Measurements from ENCODE around the gene PCNX4. TPM values are rescaled to one million over a fixed set of nuclear protein-coding genes. Genes with fewer than 3 reads are reported as not detected.
"Not testable (repeated sequence)": the region's sequence is repeated elsewhere in the genome, so short reads cannot be mapped to it uniquely, and the experiment has no call there.

PCNX4 gene
- total RNA-seq (10 to 100 TPM; 43.8 to 55.9 (median 44.3) TPM), polyA plus RNA-seq (10 to 100 TPM in 1 of 3 donors, 1 to 10 TPM in 2; 3.7 to 10.2 (median 9.9) TPM)

- DNase-seq: peak; percentile 99
Measured at GRCh38 chr14:60091550-60092525, at the start of gene PCNX4. TSS of gene PCNX4 (plus strand) at chr14:60091923. CDS start at chr14:60107639, 15,716 bp downstream.

GRCh38 chr14:60047976-60048375 lies 43.7 kb upstream of the PCNX4 start:
- not testable (repeated sequence) for DNase-seq, H3K9me3 ChIP-seq, H3K4me3 ChIP-seq

More at GRCh38 chr14:60091550-60092525, at the start of gene PCNX4:
- WGBS, 2 donors: 0% methylated on average over 88 of the region's 88 CpGs
- H3K4me3 ChIP-seq: peak within 1 kb of the TSS; percentile 58 to 65 (median 62)
- no peaks in the 10 kb centered on the region for H3K36me3 ChIP-seq
- no peaks in the 10 kb centered on the region for H3K9me3 ChIP-seq
- intact Hi-C loops (cut with DNase I): loop anchor here (1.0 kb wide), 1 partner anchor 156 kb away; no protein-coding TSS in a partner anchor
- H3K4me1 ChIP-seq: peaks cover 0 to 32% (median 25%) of the 10 kb centered on the region in 4 donors
- TF ChIP-seq POLR2AphosphoS5 (IDR thresholded peaks at IDR 0.05) (peak; percentile 93 to 98 (median 94)), CTCF (IDR thresholded peaks at IDR 0.05) (no peak), EP300 (IDR thresholded peaks at IDR 0.05) (peak; percentile 38 to 87 (median 74)), POLR2A (IDR thresholded peaks at IDR 0.05) (peak; percentile 77 to 78)
- H3K27ac ChIP-seq: peak within 1 kb of the TSS; percentile 94 to 97 (median 95)
- no peaks in the 10 kb centered on the region for H3K27me3 ChIP-seq

GRCh38 chr14:60051721-60052221 lies 40.0 kb upstream of the PCNX4 start:
- peaks cover 0 to 3% (median 0%) of the 10 kb centered on the region in 4 donors for H3K9me3 ChIP-seq
- TF ChIP-seq POLR2AphosphoS5 (IDR thresholded peaks at IDR 0.05) (no peak), POLR2A (IDR thresholded peaks at IDR 0.05) (no peak), CTCF (IDR thresholded peaks at IDR 0.05) (no peak), EP300 (IDR thresholded peaks at IDR 0.05) (no peak)
- H3K36me3 ChIP-seq: no peaks in the 10 kb centered on the region
- no peak overlapping the region for H3K4me3 ChIP-seq
- H3K27me3 ChIP-seq: no peaks in the 10 kb centered on the region
- intact Hi-C loops (cut with DNase I): no loop called here
- WGBS, 2 donors: 33 to 79% methylated on average over 3 of the region's 3 CpGs
- DNase-seq: no peak
- no peak overlapping the region for H3K27ac ChIP-seq
- no peaks in the 10 kb centered on the region for H3K4me1 ChIP-seq

More at GRCh38 chr14:60047976-60048375, 43.7 kb upstream of the PCNX4 start:
- H3K4me1 ChIP-seq; H3K36me3 ChIP-seq; H3K27ac ChIP-seq; intact Hi-C loops (cut with DNase I); H3K27me3 ChIP-seq: not testable (repeated sequence)
- WGBS, 2 donors: 42 to 52% methylated on average over 1 of the region's 1 CpG

GRCh38 chr14:60058087-60058486 lies 33.6 kb upstream of the PCNX4 start:
- WGBS, 2 donors: 76 to 90% methylated on average over 1 of the region's 1 CpG
- no peak for TF ChIP-seq EP300 (IDR thresholded peaks at IDR 0.05)
- no peak for TF ChIP-seq POLR2A (IDR thresholded peaks at IDR 0.05)
- TF ChIP-seq POLR2AphosphoS5 (IDR thresholded peaks at IDR 0.05): no peak
- TF ChIP-seq CTCF (IDR thresholded peaks at IDR 0.05): no peak
- intact Hi-C loops (cut with DNase I): no loop called here

GRCh38 chr14:60061371-60061770 lies 30.4 kb upstream of the PCNX4 start:
- no peak for TF ChIP-seq POLR2A (IDR thresholded peaks at IDR 0.05)
- TF ChIP-seq EP300 (IDR thresholded peaks at IDR 0.05): no peak
- TF ChIP-seq POLR2AphosphoS5 (IDR thresholded peaks at IDR 0.05): no peak
- TF ChIP-seq CTCF (IDR thresholded peaks at IDR 0.05): no peak
- intact Hi-C loops (cut with DNase I): no loop called here
- H3K27ac ChIP-seq: no peak overlapping the region
- H3K36me3 ChIP-seq: no peaks in the 10 kb centered on the region
- no peak for DNase-seq
- H3K4me1 ChIP-seq: no peaks in the 10 kb centered on the region
- WGBS, 2 donors: 35 to 78% methylated on average over 2 of the region's 2 CpGs
- H3K9me3 ChIP-seq: no peaks in the 10 kb centered on the region
- H3K4me3 ChIP-seq: no peak overlapping the region
- no peaks in the 10 kb centered on the region for H3K27me3 ChIP-seq

More at GRCh38 chr14:60058087-60058486, 33.6 kb upstream of the PCNX4 start:
- no peaks in the 10 kb centered on the region for H3K36me3 ChIP-seq
- no peaks in the 10 kb centered on the region for H3K4me1 ChIP-seq
- no peak for DNase-seq
- no peaks in the 10 kb centered on the region for H3K27me3 ChIP-seq
- no peaks in the 10 kb centered on the region for H3K9me3 ChIP-seq
- H3K27ac ChIP-seq: no peak overlapping the region
- no peak overlapping the region for H3K4me3 ChIP-seq
